RKO (cell line): Measurements from ENCODE around the gene CCDC34.

Experiments used
- DNase-seq: peaks from one replicate; pipeline ENCODE4 v3.0.0-alpha.2; 2016; ENCODE audit warnings: low spot score

The CCDC34 gene, protein sequence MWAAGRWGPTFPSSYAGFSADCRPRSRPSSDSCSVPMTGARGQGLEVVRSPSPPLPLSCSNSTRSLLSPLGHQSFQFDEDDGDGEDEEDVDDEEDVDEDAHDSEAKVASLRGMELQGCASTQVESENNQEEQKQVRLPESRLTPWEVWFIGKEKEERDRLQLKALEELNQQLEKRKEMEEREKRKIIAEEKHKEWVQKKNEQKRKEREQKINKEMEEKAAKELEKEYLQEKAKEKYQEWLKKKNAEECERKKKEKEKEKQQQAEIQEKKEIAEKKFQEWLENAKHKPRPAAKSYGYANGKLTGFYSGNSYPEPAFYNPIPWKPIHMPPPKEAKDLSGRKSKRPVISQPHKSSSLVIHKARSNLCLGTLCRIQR

DNA sequence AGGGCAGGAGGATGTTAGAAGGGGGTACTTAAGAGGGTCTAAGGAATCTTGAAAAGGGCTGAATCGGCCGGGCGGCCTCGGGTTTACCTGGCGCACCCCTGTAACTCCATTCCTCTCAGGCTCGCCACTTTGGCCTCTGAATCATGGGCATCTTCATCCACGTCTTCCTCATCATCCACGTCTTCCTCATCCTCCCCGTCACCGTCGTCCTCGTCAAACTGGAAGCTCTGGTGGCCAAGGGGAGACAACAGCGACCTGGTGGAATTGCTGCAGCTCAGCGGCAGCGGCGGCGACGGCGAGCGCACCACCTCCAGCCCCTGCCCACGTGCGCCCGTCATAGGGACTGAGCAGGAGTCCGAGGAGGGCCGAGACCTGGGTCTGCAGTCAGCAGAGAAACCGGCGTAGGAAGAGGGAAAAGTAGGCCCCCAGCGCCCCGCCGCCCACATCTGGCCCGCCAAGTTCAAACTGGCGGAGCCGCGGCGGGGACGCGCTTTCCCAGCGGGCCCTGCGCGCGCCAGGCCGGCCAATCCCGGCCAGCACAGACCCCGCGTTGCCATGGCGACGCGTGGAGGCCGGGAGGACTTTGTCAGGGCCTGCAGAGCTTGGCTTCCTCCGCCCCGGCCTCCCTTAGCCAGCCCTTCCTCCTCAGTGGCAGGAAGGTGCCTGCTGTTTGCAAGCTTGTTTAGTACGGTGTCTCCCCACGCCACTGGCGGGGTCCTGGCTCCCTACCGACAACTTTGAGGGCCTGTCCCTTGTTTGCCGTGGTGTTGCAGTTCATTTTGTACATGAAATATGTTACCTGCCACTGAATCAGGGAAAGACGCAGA, at the start of gene CCDC34:
Gene CCDC34, minus strand, starts transcription at position 467 of the 827 bp plus-strand sequence. Its CDS starts 21 bp downstream, at position 446.
- DNase-seq: peak; percentile 92

- DNase-seq: no peak
Measured at GRCh38 chr11:27412192-27412691, 49.2 kb upstream of the CCDC34 start.

DNA sequence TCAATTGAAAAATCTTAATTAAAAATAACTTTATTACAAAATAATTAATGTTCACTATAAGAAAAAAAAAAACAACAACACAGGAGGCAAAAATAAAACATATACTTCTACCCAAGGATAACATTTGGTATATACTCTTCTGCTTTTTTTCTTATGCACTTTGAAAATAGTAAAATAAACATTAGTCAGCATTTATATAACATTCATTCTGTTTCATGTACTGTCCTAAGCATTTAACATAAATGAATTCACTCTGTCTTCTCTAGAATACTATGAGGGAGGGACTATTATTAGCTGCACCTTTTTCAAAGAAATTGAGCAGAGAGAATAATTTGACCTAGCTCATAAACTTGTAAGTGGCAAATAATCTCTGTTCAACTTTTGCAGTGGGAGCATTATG, 48.3 kb upstream of the CCDC34 start:
- DNase-seq: no peak

- DNase-seq: no peak
Measured at GRCh38 chr11:27410272-27410671, 47.3 kb upstream of the CCDC34 start.

- DNase-seq: no peak
Measured at GRCh38 chr11:27409742-27410141, 46.7 kb upstream of the CCDC34 start.

DNA sequence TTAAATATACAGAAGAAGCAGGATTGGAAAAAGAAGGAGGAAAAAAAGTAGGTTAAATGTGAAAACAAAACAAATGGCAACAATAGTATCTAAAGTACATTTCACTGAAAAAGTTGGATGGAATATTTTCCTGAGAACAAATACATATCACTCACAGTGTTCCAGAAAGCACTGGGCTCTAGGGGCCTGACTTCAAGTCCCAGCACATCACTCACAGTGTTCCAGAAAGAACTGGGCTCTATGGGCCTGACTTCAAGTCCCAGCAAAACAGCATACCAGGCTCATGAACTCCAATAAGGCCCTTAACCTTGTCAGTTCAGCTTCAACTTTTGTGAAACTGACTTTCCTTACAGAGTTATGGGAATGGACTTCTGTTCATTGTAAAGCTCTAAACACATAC, 46.0 kb upstream of the CCDC34 start:
- no peak for DNase-seq

- DNase-seq: no peak
Measured at GRCh38 chr11:27408246-27408800, 45.3 kb upstream of the CCDC34 start.

DNA sequence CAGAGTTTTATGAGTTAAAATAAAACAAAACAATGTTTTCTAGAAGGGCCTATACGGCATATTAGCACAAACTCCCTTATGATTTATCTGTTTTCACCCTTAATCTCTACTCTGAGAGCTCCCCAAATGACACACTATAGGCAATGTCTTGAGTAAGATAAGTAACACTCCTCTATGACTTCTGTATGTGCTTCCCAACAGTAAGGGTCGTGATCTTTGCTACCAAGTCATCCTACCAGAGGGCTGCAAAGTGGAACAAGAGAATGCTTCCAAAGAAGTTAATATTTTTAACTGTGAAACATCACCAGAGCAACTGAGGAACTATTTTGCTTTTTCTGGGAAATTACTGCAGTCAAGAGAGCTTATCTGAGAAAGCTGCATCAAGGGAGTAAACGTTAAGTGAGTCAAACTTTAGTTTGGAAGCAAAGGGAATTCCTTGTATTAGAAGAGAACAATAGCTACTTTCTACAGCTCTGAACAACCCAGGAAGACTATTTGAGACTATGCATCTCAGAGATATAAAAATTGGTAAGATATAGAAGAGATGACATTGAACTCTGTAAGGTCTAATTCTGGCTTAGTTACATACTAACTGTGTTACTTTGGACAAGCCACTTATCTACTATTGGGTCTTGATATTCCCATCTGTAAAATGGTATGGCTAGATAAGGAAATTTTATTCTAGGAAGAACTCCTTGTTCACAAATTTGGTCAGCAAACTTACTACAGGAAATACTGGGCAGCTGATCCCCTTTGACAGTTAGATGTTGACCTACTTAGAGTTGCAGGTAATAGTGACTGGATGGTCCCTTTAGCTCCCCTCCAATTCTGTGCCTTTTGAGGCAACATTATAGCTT, 43.7 kb upstream of the CCDC34 start:
- DNase-seq: no peak

DNA sequence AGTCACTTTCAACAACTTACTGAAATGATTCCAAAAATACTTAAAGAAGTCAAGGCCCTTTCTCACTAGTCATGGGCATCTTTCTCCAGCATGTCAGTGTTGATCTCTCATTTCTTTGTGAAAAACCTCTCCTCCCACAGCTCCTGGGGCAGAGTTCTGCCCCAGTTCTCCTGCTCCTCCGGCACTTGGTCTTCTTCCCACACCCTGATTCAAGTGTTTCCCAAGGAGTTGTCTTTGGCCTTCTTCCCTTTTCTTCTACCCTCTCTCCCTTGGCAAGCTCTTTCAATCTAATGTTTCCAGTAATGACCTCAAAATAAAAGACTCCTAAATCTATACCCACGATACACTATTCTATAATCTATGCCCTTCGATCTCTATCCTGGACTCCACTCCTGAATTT, 42.1 kb upstream of the CCDC34 start:
- no peak for DNase-seq

- no peak for DNase-seq
Measured at GRCh38 chr11:27404427-27404826, 41.4 kb upstream of the CCDC34 start.

DNA sequence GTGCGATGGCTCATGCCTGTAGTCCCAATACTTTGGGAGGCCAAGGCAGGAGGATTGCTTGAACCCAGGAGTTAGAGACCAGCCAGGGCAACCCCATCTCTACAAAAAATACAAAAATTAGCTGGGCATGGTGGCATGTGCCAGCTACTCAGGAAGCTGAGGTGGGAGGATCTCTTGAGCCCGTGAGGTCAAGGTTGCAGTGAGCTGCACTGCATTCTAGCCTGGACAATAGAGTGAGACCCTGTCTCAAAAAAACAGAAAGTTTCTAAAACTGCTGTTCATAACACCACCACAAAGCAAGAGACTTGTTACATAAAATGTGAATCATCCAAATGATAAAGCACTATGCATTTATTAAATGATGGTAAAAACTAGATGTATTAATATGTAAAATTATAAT, 40.2 kb upstream of the CCDC34 start:
- DNase-seq: no peak

DNA sequence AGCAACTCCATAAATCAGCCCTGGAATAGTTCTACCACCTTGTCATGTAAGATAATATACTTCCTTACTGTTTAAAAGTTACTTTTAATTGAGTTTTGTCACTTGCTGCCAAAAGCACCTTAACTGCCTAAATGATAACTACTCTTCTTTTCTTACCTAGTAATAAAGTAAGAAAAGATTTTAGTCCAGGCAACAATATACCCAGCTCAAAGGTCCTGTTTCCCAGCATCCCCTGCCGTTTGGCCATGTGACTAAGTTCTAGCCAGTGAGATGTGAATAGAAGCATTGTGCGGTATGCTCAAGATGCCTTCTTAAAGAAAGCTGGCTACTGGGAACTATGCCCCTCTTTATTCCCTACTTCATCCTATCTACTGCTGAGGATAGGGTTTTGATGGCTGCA, 39.4 kb upstream of the CCDC34 start:
- DNase-seq: no peak

DNA sequence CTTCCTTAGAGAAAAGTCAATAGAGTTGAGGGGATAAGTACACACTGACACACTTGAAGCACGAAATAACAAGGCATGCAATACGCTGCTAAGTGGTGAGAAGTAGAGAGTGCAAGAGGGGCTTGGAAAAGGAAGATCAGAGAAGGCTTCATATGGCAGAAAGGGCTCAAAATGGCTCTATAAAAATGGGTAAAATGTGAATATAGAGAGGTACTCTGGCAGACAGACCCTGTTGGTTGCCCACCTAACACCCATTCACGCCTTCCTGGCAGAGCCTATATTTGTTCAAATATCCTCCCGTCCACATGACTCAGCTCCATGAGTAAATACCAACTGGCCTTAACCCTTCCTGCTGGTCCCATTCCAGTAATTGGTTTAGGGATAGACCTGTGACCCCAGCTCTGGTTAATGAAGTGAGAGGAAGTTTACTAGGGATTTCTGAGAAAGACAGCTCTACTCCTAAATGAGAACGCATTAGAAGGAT, 38.9 kb upstream of the CCDC34 start:
- DNase-seq: no peak

GRCh38 chr11:27401280-27401832, 38.3 kb upstream of the CCDC34 start:
- DNase-seq: no peak

DNA sequence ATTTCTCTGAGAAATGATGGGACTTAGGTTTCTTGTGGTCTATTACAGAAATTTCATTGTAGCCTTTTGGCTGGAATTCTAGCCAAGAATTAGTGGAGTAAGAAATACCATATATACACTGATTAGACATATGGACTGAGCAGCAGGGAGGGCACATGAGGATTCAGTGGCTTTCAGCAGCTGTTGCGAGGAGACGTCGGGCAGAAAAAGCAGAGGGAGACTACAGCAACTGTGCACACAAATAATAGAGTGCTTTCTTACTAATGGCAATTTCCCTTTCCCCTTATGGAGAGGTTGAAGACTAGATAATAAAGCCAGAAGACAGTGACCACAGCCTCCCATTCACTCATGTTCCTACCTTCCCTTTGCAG, 35.4 kb upstream of the CCDC34 start:
- DNase-seq: no peak

- DNase-seq: no peak
Measured at GRCh38 chr11:27397624-27398399, 34.8 kb upstream of the CCDC34 start.

DNA sequence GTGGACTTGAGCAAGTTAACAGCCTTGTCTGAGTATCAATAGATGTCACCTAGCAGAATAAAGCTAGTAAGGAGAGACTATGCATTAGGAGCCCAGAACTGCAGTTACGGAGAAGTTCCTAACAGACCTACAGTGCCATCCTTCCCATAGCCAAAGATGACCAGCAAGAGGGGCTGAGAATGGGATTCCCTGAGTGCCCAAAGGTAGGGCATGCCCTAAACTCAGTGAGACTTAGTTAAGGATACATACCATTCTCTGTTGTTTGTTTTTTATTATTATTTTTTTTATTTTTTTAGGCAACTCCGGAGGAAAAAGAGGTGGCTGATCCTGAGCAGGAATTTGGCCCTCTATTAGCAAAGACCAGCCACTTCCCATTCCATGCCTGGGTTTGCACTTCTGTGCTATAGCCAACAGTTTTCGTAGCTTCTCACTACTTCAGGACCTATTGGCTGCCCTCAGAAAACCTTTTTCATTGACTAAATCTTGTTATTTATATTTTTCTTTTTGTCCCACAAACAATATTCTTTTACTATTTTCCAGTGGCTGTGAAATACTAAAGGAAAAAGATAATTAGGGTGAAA, 33.3 kb upstream of the CCDC34 start:
- no peak for DNase-seq

GRCh38 chr11:27395556-27396258, 32.7 kb upstream of the CCDC34 start:
- no peak for DNase-seq

DNA sequence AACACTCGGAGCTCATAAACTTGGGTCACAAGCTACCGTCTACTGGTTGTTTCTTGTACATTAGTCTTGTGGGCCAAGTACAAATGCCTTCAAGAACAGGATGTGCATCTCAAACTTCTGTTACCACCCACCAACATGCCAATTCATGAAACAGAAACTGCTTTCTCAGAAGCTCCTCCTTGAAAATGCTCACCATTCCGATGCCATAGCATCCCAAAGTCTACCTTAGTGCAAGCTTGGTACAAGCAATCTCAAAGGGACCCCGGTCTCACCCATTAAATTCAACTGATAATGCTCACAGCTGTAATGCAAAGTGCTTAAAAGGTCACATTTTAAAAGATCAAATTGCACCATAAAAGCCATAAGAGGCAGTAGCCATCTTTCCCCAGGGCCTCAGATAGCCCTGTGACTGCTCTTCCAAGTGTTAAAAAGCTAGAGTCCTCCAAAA, 31.8 kb upstream of the CCDC34 start:
- no peak for DNase-seq
